ENCODE data around the gene NCKAP5L.
"Not testable (repeated sequence)": the region's sequence is repeated elsewhere in the genome, so short reads cannot be mapped to it uniquely, and the experiment has no call there.

NCKAP5L gene

DNA sequence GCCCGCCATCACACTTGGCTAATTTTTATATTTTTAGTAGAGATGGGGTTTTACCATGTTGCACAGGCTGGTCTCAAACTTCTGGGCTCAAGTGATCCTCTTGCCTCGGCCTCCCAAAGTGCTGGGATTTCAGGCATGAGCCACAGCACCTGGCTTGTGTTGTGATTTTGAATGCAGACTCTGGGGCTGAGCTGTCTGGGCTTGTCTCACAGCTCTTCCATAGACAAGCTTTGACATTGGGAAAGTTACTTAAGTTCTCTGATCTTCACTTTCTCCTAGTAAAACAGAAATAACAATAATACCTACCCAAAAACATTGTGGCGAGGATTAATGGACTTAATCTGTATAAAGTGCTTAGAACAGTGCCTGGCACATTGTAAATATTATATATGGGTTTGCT, 50.9 kb downstream of the NCKAP5L start:
- DNase-seq, result no peak

DNA sequence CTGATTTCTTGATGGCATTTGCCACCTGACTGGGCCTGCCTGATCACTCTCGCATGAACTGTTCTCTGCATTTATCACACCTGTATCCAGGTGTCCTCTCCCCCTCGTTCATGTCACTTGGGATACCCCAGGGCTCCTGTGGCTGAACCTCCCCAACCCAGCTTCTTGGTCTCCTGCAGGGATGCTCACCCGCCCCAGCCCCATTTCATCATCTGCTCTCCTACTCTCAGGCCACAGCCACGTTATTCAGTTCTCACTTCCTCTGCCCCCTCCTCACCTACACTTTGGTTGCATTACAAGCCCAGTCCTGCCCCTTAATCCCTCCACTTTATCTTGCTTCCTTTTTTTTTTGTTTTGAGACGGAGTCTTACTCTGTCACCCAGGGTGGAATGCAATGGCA, 51.4 kb downstream of the NCKAP5L start:
- no peak for DNase-seq

DNA sequence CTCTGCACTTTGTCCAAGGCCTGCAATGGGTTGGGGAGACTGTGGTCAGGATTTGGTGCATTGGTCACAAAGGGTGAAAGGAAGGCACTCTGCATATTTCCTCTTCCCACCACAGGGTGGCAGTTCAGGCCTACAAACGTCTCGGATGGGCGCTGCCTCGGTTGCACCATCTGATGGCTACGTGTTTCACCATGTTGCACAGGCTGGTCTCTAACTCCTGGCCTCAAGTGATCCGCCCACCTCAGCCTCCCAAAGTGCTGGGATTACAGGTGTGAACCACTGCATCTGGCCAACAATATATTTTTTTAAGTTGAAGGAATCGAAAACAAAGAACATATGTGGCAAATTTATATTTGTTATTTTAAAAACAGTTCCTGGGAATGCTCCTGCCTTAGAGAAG, 51.8 kb downstream of the NCKAP5L start:
- peak; percentile 36 for DNase-seq

DNA sequence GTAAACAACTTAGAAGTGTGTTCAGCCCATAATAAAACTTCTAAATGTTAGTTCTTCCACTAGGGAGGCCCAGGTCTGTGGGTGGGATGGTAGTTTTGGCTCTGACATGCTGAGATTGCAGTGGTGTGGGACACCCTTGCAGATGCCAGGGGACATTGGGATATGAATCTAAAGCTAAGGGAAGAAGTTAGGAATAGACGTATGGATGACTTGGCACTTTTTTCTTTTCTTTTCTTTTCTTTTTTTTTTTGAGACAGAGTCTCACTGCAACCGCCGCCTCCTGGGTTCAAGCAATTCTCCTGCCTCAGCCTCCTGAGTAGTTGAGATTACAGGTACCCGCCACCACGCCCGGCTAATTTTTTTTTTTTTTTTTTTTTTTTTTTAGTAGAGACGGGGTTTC, 55.1 kb downstream of the NCKAP5L start:
- not testable (repeated sequence) for DNase-seq

DNA sequence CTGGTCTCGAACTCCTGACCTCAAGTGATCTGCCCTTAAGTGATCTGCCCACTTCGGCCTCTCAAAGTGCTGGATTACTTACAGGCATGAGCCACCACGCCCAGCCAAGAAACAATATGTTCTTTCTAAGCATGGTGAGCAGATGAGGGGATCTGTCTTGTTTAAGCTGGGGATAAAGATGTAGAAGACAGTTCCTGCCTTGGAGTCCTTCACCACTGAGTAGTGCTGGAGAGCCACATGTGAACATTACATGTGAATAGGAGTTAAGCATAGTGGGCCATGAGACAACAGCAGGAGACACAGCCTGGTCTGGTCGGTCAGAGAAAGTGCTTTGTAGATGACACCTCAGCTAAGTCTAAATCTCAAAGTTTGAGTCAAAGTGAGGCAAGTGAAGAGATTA, 60.9 kb downstream of the NCKAP5L start:
- DNase-seq, result no peak

DNA sequence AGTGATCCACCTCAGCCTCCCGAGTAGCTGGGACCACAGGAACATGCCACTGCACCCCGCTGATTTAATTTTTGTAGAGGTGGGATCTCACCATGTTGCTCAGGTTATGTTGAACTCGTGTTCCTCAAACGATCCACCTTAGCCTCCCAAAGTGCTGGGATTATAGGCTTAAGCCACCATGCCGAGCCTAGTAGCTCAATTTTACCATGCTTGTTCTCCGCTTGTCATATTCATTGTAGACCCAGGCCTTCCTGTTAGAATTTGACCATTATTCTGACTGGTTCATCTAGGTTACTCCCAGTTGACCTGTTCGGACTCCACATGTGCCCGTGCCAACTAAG, 62.1 kb downstream of the NCKAP5L start:
- no peak for DNase-seq

DNA sequence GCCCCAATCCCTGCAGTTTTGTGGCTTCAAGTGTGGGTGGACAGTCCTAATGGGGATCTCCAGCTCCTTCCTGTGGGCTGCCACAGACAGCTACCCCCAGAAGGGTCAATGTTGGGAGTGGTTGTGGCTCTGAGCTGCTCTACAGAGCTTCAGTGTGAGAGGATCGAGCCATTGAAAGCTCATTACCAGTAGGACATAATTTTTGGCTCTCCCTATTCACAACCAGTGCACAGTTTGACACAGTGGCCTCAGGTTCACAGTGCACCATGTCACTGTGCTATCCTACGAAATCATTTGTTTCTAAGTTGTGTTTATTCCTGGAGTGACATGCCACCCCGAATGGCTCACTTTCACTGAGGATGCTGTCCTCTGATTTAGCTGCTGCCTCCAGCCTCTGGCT, 64.1 kb downstream of the NCKAP5L start:
- DNase-seq, result no peak

DNA sequence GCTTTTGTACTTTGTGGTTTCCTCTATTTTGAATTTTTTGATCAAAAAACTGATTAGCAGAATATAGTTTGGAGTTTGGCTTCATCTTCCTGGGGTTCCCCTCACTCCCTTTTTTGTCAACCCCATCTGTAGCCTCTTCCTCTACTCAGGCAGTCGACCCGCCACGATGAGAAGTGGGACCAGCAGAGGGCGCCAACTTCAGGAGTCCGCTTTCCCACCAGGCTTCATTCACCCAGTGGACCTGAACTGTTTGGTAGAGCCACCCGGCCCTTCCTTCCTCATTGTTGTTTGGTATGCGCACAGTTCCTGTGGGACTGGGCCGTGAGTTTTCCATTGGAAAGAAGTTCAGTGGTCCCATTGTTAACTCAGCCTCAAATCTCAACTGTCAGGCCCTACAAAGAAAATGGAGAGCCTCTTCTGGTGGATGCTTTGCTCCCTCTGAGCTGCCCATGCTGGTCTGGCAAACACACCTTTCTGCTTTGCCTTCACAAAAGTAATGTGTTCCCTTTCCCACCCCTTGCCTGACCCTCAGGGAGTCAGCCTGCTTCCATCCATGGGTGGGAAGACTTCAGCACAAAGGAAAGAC, 65.1 kb downstream of the NCKAP5L start:
- DNase-seq, result no peak

DNA sequence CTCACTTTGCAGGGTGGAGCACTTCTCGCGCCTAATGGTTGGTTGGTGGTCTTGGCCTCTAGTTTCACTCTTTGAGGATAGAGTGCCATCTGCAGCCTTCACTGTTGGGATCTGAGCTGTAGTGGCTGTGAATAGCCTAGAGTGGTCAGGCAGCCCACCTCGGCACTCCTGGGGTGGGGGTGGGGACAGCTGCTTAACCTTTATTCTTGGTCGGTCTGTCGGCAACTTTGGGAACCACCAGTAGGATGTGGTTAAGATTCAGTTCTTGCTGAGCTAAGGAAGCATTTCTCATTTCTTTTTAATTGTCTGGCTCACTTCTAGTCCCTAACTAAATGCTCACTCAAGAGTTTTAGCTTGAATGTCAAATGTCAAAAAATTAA, 65.8 kb downstream of the NCKAP5L start:
- DNase-seq, result no peak

DNA sequence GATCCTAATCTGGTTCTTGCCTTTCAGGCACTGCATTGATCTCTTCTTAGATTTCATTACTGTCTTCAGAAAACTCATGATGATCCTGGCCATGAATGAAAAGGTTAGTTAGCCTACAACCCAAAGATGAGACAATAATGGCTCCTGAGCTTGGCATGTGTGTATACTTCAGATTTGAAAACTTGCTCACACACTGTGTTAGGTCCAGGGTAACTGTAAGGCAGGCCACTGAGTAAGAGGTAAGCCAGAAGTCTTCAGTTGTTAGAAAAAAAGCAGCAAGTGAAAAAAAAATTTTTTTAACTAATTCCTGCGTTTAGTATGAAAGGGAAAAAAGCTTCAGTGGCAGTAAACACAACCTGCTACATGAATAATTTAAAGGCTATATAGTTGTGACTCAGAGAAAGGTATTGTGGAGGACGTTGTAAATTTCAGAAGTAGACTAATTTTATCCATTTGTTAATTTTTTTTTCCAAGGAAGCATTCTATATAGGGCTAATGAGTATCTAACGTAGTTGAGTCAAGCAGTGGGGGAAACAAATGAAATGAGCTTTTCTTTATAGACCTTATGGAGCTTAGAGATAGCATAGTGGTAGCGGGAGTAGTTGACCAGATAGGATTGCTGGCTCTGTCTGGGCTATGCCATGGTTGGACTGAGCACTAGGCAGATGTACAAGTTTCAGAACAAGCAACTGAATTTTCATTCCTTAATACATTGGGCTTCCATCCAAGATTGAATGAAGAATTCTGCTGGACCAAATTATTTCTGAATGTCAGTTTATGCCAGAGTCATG, 66.3 kb downstream of the NCKAP5L start:
- no peak for DNase-seq

DNA sequence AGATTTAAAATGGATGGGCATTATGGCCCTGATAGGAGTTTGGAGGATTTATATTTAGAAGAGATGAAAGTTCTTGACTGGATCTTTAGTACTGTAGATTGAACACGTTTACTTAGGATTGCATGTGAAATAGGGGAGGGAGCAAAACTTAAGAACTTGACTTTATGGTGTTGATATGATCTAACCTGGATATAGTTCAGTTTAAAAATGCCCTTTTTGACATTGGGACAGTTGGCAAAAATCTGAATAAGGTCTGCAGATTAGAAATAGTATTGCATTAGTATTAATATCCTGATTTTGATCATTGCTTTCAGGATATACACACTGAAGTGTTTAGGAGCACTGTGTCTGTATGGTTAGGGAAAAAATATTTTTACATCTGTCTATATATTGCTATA, 77.2 kb downstream of the NCKAP5L start:
- no peak for DNase-seq

DNA sequence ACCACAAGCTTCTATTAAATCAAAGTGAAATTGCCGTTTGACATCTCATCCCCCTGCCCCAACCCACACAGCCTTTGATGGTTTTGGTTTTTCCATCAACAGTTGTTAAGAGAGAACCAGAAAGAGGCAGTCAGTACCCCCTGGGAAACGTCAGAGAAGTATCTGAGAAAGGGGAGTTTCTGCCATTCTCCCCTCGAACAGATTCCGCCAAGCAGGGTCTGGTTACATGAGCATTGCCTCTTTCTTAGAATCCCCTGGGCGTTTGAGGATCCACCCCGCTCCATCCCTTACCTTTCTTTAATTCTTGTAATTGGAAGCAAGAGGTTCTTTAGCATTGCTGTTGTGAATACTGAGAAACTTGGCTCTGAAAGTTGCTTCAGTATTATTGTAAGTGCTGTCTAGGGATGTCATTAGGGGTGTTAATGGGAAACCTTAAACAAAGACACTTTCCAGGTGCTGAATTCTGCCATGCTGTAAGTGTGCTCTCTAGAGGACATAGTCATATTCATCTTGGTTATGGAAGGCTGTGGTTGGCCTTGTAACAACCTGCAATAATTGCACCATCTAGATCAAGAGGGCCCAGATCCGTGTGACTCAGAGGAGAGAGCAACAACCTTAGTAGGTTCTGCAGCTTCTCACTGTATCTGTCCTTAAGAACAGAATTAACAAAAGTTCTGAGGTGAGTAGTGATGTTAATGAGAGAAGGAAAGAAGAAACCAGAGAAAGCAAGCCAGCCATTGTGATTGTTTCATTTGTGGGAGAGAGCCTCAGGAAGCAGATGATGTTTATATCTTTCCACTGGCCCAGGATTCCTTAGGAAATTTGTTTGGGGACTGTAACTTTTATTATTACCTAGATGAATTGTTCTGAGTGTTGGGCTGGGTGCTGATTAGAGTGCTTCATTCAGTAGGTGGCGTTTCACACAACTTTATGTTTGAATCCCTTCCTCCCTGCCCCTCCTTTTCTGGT, 77.9 kb downstream of the NCKAP5L start:
- no peak for DNase-seq

DNA sequence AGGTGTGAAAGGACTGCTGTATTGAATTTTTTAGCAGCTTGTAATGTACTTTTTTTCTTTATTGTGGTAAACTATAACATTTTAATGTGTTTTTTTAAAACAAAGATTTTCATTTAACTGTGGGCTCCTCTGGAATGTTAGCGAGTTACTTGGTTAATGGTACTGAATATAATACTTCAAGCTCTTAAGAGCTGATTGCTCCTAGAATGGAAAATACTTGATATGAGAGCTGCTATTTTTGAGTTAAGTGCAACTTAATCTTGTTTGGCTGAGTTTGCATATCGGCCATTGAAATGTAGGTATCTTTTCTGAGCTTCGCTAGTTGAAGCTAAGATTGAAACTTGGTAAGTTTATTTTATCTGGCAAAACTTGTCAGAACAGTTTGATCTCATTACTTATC, 79.4 kb downstream of the NCKAP5L start:
- no peak for DNase-seq

DNA sequence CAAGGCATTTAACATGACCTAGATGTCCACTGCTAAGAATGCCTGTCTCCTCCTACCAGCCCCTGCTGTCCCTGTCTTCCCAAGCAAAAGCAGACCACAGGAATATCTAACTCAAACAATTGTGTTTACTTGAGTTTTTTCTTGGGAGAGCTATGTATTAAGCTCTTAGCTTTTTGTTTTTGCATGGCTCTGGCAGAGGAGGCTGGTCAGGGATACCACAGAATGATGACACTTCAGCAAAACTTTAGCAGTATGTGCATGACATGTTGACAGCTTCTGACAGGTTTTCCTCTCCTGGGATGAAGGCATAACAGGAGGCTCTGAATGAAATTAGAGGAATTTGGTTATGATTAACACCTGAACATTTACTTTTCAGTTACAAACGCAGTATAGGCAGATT, 79.9 kb downstream of the NCKAP5L start:
- no peak for DNase-seq

DNA sequence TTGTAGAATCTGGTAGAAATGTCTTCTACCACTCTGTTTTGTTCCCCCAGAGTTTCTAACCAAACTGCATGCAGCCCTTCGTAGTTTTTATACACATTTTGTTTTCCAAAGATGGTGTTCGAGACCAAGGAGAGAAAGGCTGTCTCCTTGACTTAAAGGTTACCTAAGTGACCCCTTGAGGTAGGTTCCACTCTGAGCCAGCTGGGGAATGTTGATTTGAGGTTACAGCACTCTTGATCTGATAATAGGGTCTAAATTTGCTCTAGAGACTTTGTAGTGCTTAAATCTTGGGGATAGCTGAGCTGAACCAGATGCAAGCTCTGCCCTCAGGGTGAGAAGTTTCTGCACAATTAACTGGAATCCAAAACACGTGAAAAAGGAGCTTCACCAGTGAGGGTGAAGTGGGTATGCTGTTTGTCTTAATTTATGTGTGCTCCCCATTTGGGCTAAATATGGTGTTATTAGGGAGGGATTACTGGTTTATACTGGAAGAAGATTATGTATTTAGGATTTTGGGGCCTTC, 83.8 kb downstream of the NCKAP5L start:
- DNase-seq, result no peak

DNA sequence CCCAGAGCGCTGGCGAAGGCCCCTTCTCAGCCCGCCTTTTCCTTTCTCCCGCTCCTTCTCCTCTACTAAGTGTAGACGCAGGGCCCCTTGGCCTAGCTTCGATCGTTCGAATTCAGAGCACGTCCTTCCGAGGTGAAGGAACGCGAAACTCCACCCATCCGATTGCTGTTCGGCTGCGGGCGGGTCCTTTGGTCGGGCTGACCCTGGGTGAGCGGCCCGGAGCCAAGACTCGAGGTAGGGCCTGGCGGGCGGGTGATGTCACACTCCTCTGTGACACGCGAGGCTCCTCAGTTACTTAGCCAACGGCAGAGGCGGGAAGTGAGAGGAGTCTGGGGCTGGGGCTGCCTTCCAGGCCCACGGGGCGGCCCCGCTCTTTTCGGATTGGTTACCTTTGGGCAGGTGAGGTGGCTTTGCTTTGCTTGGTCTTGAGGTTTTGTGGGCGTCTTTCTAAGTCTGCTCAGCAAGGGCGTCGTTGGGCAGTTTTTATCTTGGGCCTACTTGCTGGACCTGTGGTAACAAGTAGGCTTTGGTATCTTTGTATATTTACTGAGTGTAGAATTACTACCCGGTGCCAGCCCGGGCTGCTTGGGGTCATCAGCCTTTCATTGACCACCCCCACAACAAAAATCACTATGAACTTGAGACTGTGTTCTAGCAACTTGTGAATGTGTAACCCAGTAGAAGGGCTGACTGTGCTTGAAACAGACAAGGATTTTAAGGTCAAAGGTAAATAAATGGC, 86.2 kb downstream of the NCKAP5L start:
- peak; percentile 60 for DNase-seq
